Osteocyte (in vitro differentiated cells): ENCODE measurements around the gene AKR1D1. TPM values are rescaled to one million over a fixed set of nuclear protein-coding genes. Genes with fewer than 3 reads are reported as not detected.

Experiments used
- DNase-seq: peaks from one replicate; pipeline ENCODE4 v3.0.0; 2021; ENCODE audit warnings: mixed read lengths; ENCODE audit not compliant: unreplicated experiment; ENCODE audit errors: extremely low spot score
- H3K27ac Mint-ChIP-seq: one replicate; pipeline ENCODE4 v1.8.0; 2021; ENCODE audit warnings: mild to moderate bottlenecking, mixed read lengths; ENCODE audit not compliant: unreplicated experiment
- H3K27me3 Mint-ChIP-seq: one replicate; pipeline ENCODE4 v1.8.0; 2021; ENCODE audit warnings: mixed read lengths; ENCODE audit not compliant: unreplicated experiment
- H3K36me3 Mint-ChIP-seq: one replicate; pipeline ENCODE4 v1.8.0; 2021; ENCODE audit warnings: mixed read lengths; ENCODE audit not compliant: unreplicated experiment
- H3K4me1 Mint-ChIP-seq: one replicate; pipeline ENCODE4 v1.8.0; 2021; ENCODE audit warnings: mixed read lengths; ENCODE audit not compliant: unreplicated experiment
- H3K4me3 Mint-ChIP-seq: one replicate; pipeline ENCODE4 v1.8.0; 2021; ENCODE audit warnings: mild to moderate bottlenecking, moderate library complexity, mixed read lengths; ENCODE audit not compliant: unreplicated experiment
- H3K9me3 Mint-ChIP-seq: one replicate; pipeline ENCODE4 v1.8.0; 2021; ENCODE audit warnings: mixed read lengths; ENCODE audit not compliant: unreplicated experiment
- total RNA-seq: library from RNA; stranded (reverse); gene quantifications from 2 replicates; pipeline ENCODE4 v1.2.1, GENCODE V29; 2021
- TF ChIP-seq, protein P1 (sequence below): fragments of 200-600 bp; sonication (generic); IDR thresholded peaks from 2 replicates; pipeline ENCODE4 v1.5.0; 2021; ENCODE audit warnings: antibody characterized with exemption, mild to moderate bottlenecking, moderate library complexity

The AKR1D1 gene
- total RNA-seq, 1 donor from 2014 or later, result not detected

GRCh38 chr7:138164804-138165203 is 88.5 kb downstream of the AKR1D1 start:
- Mint-ChIP-seq H3K4me1 (peaks cover 9% of the 10 kb centered on the region), H3K27me3 (no peaks in the 10 kb centered on the region), H3K27ac (no peak overlapping the region), H3K36me3 (peaks cover 3% of the 10 kb centered on the region), H3K9me3 (peaks cover 10% of the 10 kb centered on the region), H3K4me3 (no peak overlapping the region)
- no peak for DNase-seq
- TF ChIP-seq, protein P1, sequence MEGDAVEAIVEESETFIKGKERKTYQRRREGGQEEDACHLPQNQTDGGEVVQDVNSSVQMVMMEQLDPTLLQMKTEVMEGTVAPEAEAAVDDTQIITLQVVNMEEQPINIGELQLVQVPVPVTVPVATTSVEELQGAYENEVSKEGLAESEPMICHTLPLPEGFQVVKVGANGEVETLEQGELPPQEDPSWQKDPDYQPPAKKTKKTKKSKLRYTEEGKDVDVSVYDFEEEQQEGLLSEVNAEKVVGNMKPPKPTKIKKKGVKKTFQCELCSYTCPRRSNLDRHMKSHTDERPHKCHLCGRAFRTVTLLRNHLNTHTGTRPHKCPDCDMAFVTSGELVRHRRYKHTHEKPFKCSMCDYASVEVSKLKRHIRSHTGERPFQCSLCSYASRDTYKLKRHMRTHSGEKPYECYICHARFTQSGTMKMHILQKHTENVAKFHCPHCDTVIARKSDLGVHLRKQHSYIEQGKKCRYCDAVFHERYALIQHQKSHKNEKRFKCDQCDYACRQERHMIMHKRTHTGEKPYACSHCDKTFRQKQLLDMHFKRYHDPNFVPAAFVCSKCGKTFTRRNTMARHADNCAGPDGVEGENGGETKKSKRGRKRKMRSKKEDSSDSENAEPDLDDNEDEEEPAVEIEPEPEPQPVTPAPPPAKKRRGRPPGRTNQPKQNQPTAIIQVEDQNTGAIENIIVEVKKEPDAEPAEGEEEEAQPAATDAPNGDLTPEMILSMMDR, result no peak

DNA sequence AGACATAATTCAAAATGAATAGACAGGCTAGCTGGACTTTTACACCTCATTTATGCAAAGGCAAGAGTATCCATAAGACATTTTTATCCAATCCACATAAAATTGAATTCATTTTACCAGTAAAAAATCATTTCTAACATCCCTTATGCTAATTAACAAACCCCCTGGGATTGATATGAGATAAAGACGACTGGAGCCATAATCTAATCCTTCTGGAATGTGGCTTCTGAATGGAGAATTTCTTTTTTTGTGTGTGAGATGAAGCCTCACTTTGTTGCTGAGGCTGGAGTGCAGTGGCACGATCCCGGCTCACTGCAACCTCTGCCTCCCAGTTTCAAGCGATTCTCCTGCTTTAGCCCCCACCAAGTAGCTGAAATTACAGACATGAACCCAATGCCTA is 90.4 kb downstream of the AKR1D1 start:
- Mint-ChIP-seq H3K27me3 (no peaks in the 10 kb centered on the region), H3K36me3 (peaks cover 3% of the 10 kb centered on the region), H3K27ac (no peak overlapping the region), H3K4me3 (no peak overlapping the region), H3K9me3 (peaks cover 10% of the 10 kb centered on the region), H3K4me1 (peaks cover 9% of the 10 kb centered on the region)
- TF ChIP-seq, protein P1, result no peak
- no peak for DNase-seq

DNA sequence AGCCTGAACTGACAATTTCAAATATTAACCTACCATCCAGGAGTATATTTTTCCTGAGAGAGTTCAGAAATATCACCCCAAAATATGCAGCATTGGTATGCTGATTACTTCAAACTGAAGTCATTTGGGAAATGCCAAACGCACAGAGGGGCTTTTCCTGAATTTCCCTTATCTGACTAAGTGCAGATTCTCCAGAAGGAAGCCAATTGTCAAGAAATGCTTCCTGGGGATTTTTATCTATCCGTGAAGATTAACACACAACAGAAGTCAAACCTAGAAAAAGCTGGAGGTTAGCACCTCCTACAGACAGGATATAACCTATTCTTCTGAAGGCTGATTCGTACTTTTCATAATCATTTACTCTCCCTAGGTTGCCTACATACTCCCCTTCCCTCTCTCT is 91.0 kb downstream of the AKR1D1 start:
- TF ChIP-seq, protein P1, result no peak
- H3K4me1 Mint-ChIP-seq, result peaks cover 5% of the 10 kb centered on the region
- no peak overlapping the region for H3K27ac Mint-ChIP-seq

DNA sequence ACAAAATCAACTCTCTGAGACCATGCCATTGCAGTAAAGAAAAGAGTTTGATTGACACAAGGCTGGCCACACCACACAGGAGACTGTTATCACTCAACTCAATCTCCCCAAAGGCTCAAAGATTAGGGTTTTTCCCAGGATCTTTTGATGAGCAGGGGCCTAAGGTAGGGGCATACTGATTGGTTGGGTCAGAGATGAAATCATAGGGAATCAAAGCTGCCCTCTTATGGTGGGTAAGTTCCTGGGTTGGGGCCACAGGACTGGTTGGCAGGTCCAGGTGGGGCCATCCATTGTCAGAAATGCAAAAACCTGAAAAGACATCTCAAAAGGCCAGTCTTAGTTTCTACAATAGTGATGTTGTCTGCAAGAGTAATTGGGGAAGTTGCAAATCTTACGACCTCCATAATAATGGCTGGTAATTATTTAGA is 91.6 kb downstream of the AKR1D1 start:
- H3K4me1 Mint-ChIP-seq, result no peaks in the 10 kb centered on the region
- TF ChIP-seq, protein P1, result no peak
- peaks cover 10% of the 10 kb centered on the region for H3K9me3 Mint-ChIP-seq
- no peaks in the 10 kb centered on the region for H3K27me3 Mint-ChIP-seq
- H3K27ac Mint-ChIP-seq, result no peak overlapping the region
- H3K36me3 Mint-ChIP-seq, result peaks cover 3% of the 10 kb centered on the region
- no peak overlapping the region for H3K4me3 Mint-ChIP-seq
- no peak for DNase-seq

More for the DNA sequence above, 91.0 kb downstream of the AKR1D1 start:
- H3K9me3 Mint-ChIP-seq, result peaks cover 10% of the 10 kb centered on the region
- no peaks in the 10 kb centered on the region for H3K27me3 Mint-ChIP-seq
- H3K36me3 Mint-ChIP-seq, result peaks cover 3% of the 10 kb centered on the region
- H3K4me3 Mint-ChIP-seq, result no peak overlapping the region
- no peak for DNase-seq

Other genes with a start within 250 kb of the AKR1D1 start
- gene DGKI, start 229.5 kb upstream of the AKR1D1 start, total RNA-seq, result 3.0 and 3.1 TPM in 2 replicates
- gene CREB3L2, start 74.4 kb upstream of the AKR1D1 start, total RNA-seq, result 143 and 144 TPM in 2 replicates